Pancreas (tissue), 10 donors: Measurements from ENCODE around the gene BICD1. TPM values are rescaled to one million over a fixed set of nuclear protein-coding genes. Genes with fewer than 3 reads are reported as not detected.

Experiments
- ATAC-seq, 4 donors: fragments of 200-7000 bp; cut with Tn5 transposase; one replicate each; pipeline versions ENCODE4 v1.8.0 to v1.9.1; 2020; ENCODE audit warnings: mild to moderate bottlenecking in 4 of 4, moderate library complexity in 4 of 4
- DNase-seq, 6 donors: peaks; one replicate each; pipeline ENCODE4 v3.0.0-alpha.2; 2020
- FAIRE-seq: peaks from 2 replicates; lab custom pipeline; 2012; peaks lifted over from hg19 to GRCh38; lab: Jason Lieb, UNC
- H3K27ac ChIP-seq, 4 donors: fragments of 200-600 bp; sonication (generic); 1 replicate in 3 of 4; 2 replicates in 1 of 4; pipeline versions ENCODE4 v1.5.0 to v1.8.0; 2020
- H3K27me3 ChIP-seq, 4 donors: fragments of 200-600 bp; one replicate each; pipeline ENCODE4 v1.8.0; 2021
- H3K36me3 ChIP-seq, 3 donors: fragments of 200-600 bp; sonication (generic) in 1 of 3; one replicate each; pipeline versions ENCODE4 v1.5.0 to v1.8.0; 2020 to 2021
- H3K4me1 ChIP-seq, 3 donors: fragments of 200-600 bp; one replicate each; pipeline ENCODE4 v1.8.0; 2021
- H3K4me3 ChIP-seq, 4 donors: fragments of 200-600 bp; sonication (generic) in 2 of 4; one replicate each; pipeline versions ENCODE4 v1.5.0 to v1.8.0; 2020 to 2021
- H3K9me3 ChIP-seq, 4 donors: fragments of 200-600 bp; one replicate each; pipeline ENCODE4 v1.8.0; 2021
- WGBS, 2 donors: extraction: QIAGEN DNeasy Blood & Tissue Kit; methylation state at CpG; one replicate each; pipeline ENCODE4 v1.1.7; 2013; 5-methylcytosine and 5-hydroxymethylcytosine counted together
- intact Hi-C, 3 donors: fragments of 100-400 bp; cut with DNase I; formaldehyde crosslinking; loops; one replicate each; pipeline versions ENCODE4 v1.11.1 to v1.14.2; 2022
- polyA plus RNA-seq, 2 donors: library from polyadenylated mRNA; stranded (reverse); fragments of 200-250 nt; gene quantifications; one replicate each; pipeline ENCODE4 v1.2.3, GENCODE V29; 2013
- total RNA-seq, 6 donors: library from RNA; stranded (reverse); fragmentation: NEBNext Ultra II Directional in 4 of 6; extraction: Animal tissue kit (Norgen Biotek cat#: 25700) in 4 of 6; gene quantifications; one replicate each; pipeline versions ENCODE4 v1.2.1 to v1.2.4, GENCODE V29; 2021 to 2023
- TF ChIP-seq, protein P1 (sequence below), 4 donors: fragments of 200-600 bp; sonication (generic) in 3 of 4; IDR thresholded peaks; one replicate each; pipeline versions ENCODE4 v1.5.0 to v1.8.0; 2021; ENCODE audit warnings: antibody characterized with exemption in 4 of 4
- donor health status: healthy with polysubstance abuse.
- donor health status: DM: no; HTN: no; CAD: no; lungs with moderate emphysema.
- donor health status: DM: no; HTN: no; CAD: no.
- donor health status: control.
- donor health status: control.
- donor health status: Bipolar disorder and iron deficiency.
- donor health status: DM: yes; HTN: yes; CAD: no.
- donor health status: DM: no; HTN: no; CAD: no.
- donor health status: DM: no; HTN: no; CAD: no.
- donor health status: DM: yes; HTN: yes; CAD: no.

The BICD1 gene
- total and polyA plus RNA-seq, 8 donors, result 2.4 to 8.1 (median 3.4) TPM

DNA sequence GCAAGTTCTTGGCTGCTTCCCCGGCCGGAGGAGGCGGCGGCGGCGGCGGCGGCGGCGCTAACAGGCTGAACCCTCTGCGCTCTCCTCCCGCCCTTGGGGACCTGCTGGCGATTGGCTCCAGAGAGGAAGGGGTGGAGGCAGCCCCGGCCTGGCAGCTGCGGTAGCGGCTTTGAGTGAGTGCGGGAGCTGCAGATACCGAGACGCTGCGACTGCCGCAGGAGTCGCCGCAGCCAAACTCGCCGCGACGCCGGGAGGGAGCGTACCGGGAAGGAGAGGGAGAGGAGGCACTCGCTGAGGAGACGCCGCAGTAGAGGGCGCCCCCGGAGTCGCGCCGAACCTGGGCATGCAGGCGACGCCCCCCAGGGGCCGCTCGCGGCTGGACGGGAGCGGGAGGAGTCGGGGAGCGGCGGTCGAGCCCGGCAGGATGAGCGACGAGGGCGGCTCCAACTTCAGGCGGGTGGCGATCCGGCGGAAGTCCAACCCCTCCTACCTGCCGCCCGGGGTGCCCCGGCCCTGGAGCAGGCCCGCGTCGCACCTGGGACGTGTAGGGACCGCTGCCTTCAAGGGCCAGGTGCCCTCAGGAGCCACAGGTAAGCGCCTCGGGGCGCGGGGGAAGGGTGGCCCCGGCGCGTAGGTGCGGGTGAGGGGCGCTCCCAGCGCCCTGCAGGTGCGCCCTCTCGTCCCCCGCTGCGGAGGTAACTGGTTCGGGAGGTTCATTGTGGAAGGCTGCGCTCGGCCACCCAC is 292.9 kb downstream of the BICD1 start, which contains the start of gene FGD4:
FGD4 (plus strand) TSS at position 189 of the 744 bp plus-strand sequence.
- peak; percentile 92 to 97 (median 94) for DNase-seq
- Histone ChIP-seq H3K9me3 (no peaks in the 10 kb centered on the region), H3K27ac (peak within 1 kb of the TSS; percentile 86 to 95 (median 94)), H3K27me3 (no peaks in the 10 kb centered on the region), H3K36me3 (no peaks in the 10 kb centered on the region), H3K4me3 (peak within 1 kb of the TSS; percentile 64 to 73 (median 70)), H3K4me1 (peaks cover 0 to 16% (median 11%) of the 10 kb centered on the region in 3 donors)
- TF ChIP-seq, protein P1, sequence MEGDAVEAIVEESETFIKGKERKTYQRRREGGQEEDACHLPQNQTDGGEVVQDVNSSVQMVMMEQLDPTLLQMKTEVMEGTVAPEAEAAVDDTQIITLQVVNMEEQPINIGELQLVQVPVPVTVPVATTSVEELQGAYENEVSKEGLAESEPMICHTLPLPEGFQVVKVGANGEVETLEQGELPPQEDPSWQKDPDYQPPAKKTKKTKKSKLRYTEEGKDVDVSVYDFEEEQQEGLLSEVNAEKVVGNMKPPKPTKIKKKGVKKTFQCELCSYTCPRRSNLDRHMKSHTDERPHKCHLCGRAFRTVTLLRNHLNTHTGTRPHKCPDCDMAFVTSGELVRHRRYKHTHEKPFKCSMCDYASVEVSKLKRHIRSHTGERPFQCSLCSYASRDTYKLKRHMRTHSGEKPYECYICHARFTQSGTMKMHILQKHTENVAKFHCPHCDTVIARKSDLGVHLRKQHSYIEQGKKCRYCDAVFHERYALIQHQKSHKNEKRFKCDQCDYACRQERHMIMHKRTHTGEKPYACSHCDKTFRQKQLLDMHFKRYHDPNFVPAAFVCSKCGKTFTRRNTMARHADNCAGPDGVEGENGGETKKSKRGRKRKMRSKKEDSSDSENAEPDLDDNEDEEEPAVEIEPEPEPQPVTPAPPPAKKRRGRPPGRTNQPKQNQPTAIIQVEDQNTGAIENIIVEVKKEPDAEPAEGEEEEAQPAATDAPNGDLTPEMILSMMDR (IDR thresholded peaks at IDR 0.05), result peak in 1 of 4 donors; percentile 20
- FAIRE-seq, result no peak
- intact Hi-C loops, result no loop called here
- WGBS, 2 donors, result 0% methylated on average over 52 to 82 of the region's 82 CpGs
- peak; percentile 90 to 95 (median 92) for ATAC-seq

DNA sequence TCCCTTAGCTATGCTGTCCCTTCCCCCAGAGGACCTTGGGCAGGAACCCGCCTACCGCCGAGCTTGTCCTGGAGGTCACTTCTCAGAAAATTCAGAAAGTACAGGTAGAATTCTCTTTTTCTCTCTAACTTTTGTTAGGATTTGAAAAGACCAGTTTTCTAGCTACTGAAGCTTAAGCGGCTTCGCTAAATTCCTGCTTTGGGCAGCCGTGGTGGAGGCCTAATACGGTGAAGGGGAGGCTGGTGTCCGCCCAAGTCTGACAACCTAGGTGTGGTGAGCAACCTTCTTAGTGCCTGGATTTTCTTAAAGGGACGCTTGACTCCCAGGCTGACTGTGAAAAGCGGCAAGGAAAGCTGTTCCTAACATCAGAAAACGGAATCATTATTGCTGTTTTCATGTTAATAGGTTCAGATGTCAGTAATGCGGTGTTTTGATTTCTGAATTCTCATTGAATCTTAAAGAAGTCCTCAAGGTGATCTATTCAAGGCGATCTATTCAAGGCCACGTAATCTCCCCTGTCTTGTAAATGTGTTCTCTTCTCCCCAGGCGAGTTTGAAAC is 293.5 kb downstream of the BICD1 start:
- Histone ChIP-seq H3K4me3 (peak overlapping the region; percentile 64 to 73 (median 70)), H3K9me3 (no peaks in the 10 kb centered on the region), H3K27ac (peak overlapping the region; percentile 86 to 95 (median 94)), H3K36me3 (no peaks in the 10 kb centered on the region), H3K27me3 (no peaks in the 10 kb centered on the region), H3K4me1 (peaks cover 0 to 16% (median 11%) of the 10 kb centered on the region in 3 donors)
- ATAC-seq (peak; percentile 36 to 55 (median 41)), FAIRE-seq (no peak), DNase-seq (no peak)
- 3 to 4% methylated on average over 15 of the region's 15 CpGs for WGBS, 2 donors
- intact Hi-C loops, result no loop called here
- TF ChIP-seq, protein P1 (IDR thresholded peaks at IDR 0.05), result no peak

DNA sequence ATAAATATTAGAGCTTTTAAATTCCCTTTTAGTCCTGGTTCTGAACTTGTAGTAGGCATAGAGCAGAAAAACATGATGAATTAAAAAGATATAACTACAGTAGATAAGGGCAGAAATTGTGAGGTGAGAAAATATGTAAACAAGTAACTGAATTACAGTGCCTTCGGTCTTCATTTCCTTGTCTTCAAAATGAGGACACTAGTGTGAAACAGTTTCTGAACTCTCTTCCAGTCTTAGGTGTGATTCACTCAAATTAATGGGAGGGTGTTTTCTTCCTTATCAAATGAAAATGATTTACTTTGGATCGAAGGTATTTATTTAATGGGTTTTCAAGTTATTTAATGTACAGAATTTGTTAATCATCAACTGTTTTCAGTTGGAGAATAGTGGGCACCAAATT is 294.2 kb downstream of the BICD1 start:
- peak; percentile 29 for FAIRE-seq
- intact Hi-C loops, result no loop called here
- H3K4me3 ChIP-seq, result peak overlapping the region in 3 of 4 donors; percentile 64 to 71 (median 68)
- H3K27ac ChIP-seq, result peak overlapping the region in 3 of 4 donors; percentile 86 to 94 (median 93)
- H3K9me3 ChIP-seq, result no peaks in the 10 kb centered on the region
- no peak for ATAC-seq
- no peaks in the 10 kb centered on the region for H3K27me3 ChIP-seq
- WGBS, 2 donors, result 1 to 12% methylated on average over 2 of the region's 2 CpGs
- TF ChIP-seq, protein P1 (IDR thresholded peaks at IDR 0.05), result no peak
- H3K4me1 ChIP-seq, result peaks cover 0 to 16% (median 11%) of the 10 kb centered on the region in 3 donors
- no peak for DNase-seq
- H3K36me3 ChIP-seq, result no peaks in the 10 kb centered on the region

DNA sequence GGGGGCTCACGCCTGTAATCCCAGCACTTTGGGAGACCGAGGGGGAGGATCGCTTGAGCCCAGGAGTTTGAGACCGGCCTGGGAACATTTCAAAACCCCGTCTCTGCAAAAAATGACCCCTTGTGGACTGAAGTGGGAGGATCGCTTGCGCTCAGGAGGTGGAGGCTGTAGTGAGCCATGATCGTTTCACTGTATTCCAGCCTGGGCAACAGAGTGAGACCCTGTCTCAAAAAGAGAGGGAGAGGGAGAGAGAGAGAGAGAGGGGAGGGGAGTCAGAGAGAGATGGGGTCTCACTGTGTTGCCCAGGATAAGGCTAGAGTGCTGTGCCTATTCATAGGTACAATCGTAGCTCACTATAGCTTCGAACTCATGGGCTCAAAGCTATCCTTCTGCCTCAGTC is 295.5 kb downstream of the BICD1 start:
- FAIRE-seq (no peak), DNase-seq (no peak), ATAC-seq (no peak)
- Histone ChIP-seq H3K9me3 (no peaks in the 10 kb centered on the region), H3K4me3 (no peak overlapping the region), H3K36me3 (no peaks in the 10 kb centered on the region), H3K27ac (no peak overlapping the region), H3K4me1 (peaks cover 0 to 16% (median 11%) of the 10 kb centered on the region in 3 donors), H3K27me3 (no peaks in the 10 kb centered on the region)
- intact Hi-C loops, result no loop called here
- TF ChIP-seq, protein P1 (IDR thresholded peaks at IDR 0.05), result no peak
- 96% methylated on average over 10 of the region's 10 CpGs for WGBS, 2 donors
